H1 (cell line): ENCODE measurements around the gene PARP15. TPM values are rescaled to one million over a fixed set of nuclear protein-coding genes. Genes with fewer than 3 reads are reported as not detected.
A peak's percentile ranks its signal among the peaks of the same experiment; 100 is the strongest.

Experiments
- CTCF ChIA-PET: fragments of 300-600 bp; sonication (Branson Sonifier 250); formaldehyde crosslinking; loops from one replicate; lab custom pipeline; 2021; ENCODE audit not compliant: partially characterized antibody; lab: Charles Lee
- POLR2A ChIA-PET: fragments of 300-600 bp; sonication (Branson Sonifier 250); formaldehyde crosslinking; loops from one replicate; lab custom pipeline; 2021; ENCODE audit warnings: inconsistent platforms; ENCODE audit not compliant: partially characterized antibody; lab: Charles Lee
- DNase-seq, 2 experiments: peaks; one replicate each; pipeline versions ENCODE4 v3.0.0 to v3.0.0-alpha.2; 2010 to 2022; ENCODE audit warnings: low spot score in 2 of 2, low read depth in 1 of 2, mixed read lengths in 1 of 2
- FAIRE-seq: peaks from 2 replicates; lab custom pipeline; 2011; peaks lifted over from hg19 to GRCh38; lab: Jason Lieb, UNC
- H2AFZ ChIP-seq: 2 replicates; pipeline ENCODE4 v1.8.1; 2012; ENCODE audit warnings: low read length, inconsistent platforms
- H2AK5ac ChIP-seq: 2 replicates; pipeline ENCODE4 v1.6.1; 2013; ENCODE audit warnings: low read depth, low read length
- H2BK120ac ChIP-seq: replicated peaks from 2 replicates; pipeline ENCODE3; 2013; ENCODE audit warnings: low read depth, low read length, inconsistent platforms
- H2BK12ac ChIP-seq: 2 replicates; pipeline ENCODE4 v1.6.1; 2013; ENCODE audit warnings: low read depth, low read length
- H2BK15ac ChIP-seq: 2 replicates; pipeline ENCODE4 v1.6.1; 2013; ENCODE audit warnings: low read length
- H2BK20ac ChIP-seq: 2 replicates; pipeline ENCODE4 v1.6.1; 2013; ENCODE audit warnings: low read length
- H2BK5ac ChIP-seq: 2 replicates; pipeline ENCODE4 v1.6.1; 2013; ENCODE audit warnings: low read depth, low read length
- H3K14ac ChIP-seq: 2 replicates; pipeline ENCODE4 v1.6.1; 2013; ENCODE audit warnings: inconsistent platforms; ENCODE audit not compliant: insufficient read length
- H3K18ac ChIP-seq: 2 replicates; pipeline ENCODE4 v1.6.1; 2013; ENCODE audit warnings: low read length; ENCODE audit errors: extremely low read depth
- H3K23ac ChIP-seq: 2 replicates; pipeline ENCODE4 v1.6.1; 2013; ENCODE audit warnings: inconsistent platforms; ENCODE audit not compliant: insufficient read length
- H3K23me2 ChIP-seq: 2 replicates; pipeline ENCODE4 v1.6.1; 2013; ENCODE audit warnings: low read depth, low read length
- H3K27ac ChIP-seq: 2 replicates; pipeline ENCODE4 v1.6.1; 2011; ENCODE audit warnings: low read depth, low read length, inconsistent platforms
- H3K27me3 ChIP-seq, 4 experiments: replicated peaks in 1 of 4; 1 replicate in 1 of 4; 2 replicates in 3 of 4; pipeline versions ENCODE4 v1.6.1 to v1.8.1; 2011 to 2013; ENCODE audit warnings: low read length in 3 of 4, mild to moderate bottlenecking in 3 of 4, inconsistent platforms in 2 of 4, mixed read lengths in 2 of 4, moderate library complexity in 1 of 4; ENCODE audit not compliant: control insufficient read depth in 3 of 4, insufficient read depth in 3 of 4; ENCODE audit errors: extremely low read depth in 1 of 4
- H3K36me3 ChIP-seq, 4 experiments: 2 replicates each; pipeline versions ENCODE4 v1.6.1 to v1.8.1; 2011 to 2013; ENCODE audit warnings: mild to moderate bottlenecking in 4 of 4, low read length in 3 of 4, moderate library complexity in 2 of 4, control low read depth in 1 of 4, inconsistent platforms in 1 of 4; ENCODE audit not compliant: insufficient read depth in 4 of 4, control insufficient read depth in 2 of 4
- H3K4ac ChIP-seq: replicated peaks from 2 replicates; pipeline ENCODE3; 2013; ENCODE audit warnings: low read length, low read depth, mixed read lengths, inconsistent platforms; ENCODE audit not compliant: insufficient read length
- H3K4me1 ChIP-seq, 4 experiments: replicated peaks in 1 of 4; 1 replicate in 1 of 4; 2 replicates in 3 of 4; pipeline versions ENCODE4 v1.6.1 to v1.8.1; 2011 to 2013; ENCODE audit warnings: low read length in 3 of 4, inconsistent platforms in 2 of 4, mixed read lengths in 1 of 4; ENCODE audit not compliant: insufficient read depth in 4 of 4, control insufficient read depth in 3 of 4
- H3K4me2 ChIP-seq, 2 experiments: 2 replicates each; pipeline versions ENCODE4 v1.6.1 to v1.8.1; 2011 to 2013; ENCODE audit warnings: low read depth in 2 of 2, low read length in 2 of 2, control low read depth in 1 of 2, inconsistent platforms in 1 of 2, mild to moderate bottlenecking in 1 of 2; ENCODE audit not compliant: insufficient read depth in 1 of 2
- H3K4me3 ChIP-seq, 4 experiments: fragments of 200-600, 300-600 bp in 1 of 4; sonication (generic), shearing (Covaris generic), sonication (Bioruptor Twin) in 1 of 4; 2 replicates each; pipeline versions ENCODE4 v1.5.1 to v1.8.1; 2011 to 2016; ENCODE audit warnings: low read length in 4 of 4, low read depth in 3 of 4, control low read depth in 2 of 4, inconsistent platforms in 2 of 4, mild to moderate bottlenecking in 2 of 4, mixed read lengths in 1 of 4, moderate library complexity in 1 of 4; ENCODE audit not compliant: insufficient read depth in 2 of 4; ENCODE audit errors: extremely low read depth in 1 of 4
- H3K56ac ChIP-seq: replicated peaks from 2 replicates; pipeline ENCODE3; 2013; ENCODE audit warnings: low read depth, mild to moderate bottlenecking, mixed read lengths, low read length, inconsistent platforms; ENCODE audit not compliant: insufficient read length
- H3K79me1 ChIP-seq: 2 replicates; pipeline ENCODE4 v1.6.1; 2013; ENCODE audit warnings: low read depth, low read length, control low read depth
- H3K79me2 ChIP-seq, 2 experiments: 2 replicates each; pipeline versions ENCODE4 v1.6.1 to v1.8.1; 2012 to 2013; ENCODE audit warnings: low read length in 2 of 2, mild to moderate bottlenecking in 2 of 2, inconsistent platforms in 1 of 2; ENCODE audit not compliant: insufficient read depth in 2 of 2, control insufficient read depth in 1 of 2
- H3K9ac ChIP-seq, 4 experiments: replicated peaks in 1 of 4; 1 replicate in 1 of 4; 2 replicates in 3 of 4; pipeline versions ENCODE4 v1.6.1 to v1.8.1; 2011 to 2013; ENCODE audit warnings: low read depth in 3 of 4, low read length in 3 of 4, control low read depth in 2 of 4, mild to moderate bottlenecking in 2 of 4, moderate library complexity in 2 of 4, inconsistent platforms in 1 of 4; ENCODE audit errors: extremely low read depth in 1 of 4
- H3K9me3 ChIP-seq, 2 experiments: 2 replicates each; pipeline versions ENCODE4 v1.6.1 to v1.8.1; 2012 to 2013; ENCODE audit warnings: mild to moderate bottlenecking in 2 of 2, moderate library complexity in 2 of 2, control low read depth in 1 of 2, inconsistent platforms in 1 of 2, low read depth in 1 of 2, low read length in 1 of 2, mixed read lengths in 1 of 2; ENCODE audit not compliant: insufficient read depth in 2 of 2
- H4K20me1 ChIP-seq, 2 experiments: replicated peaks in 1 of 2; 2 replicates each; pipeline versions ENCODE3 to v1.8.1; 2011 to 2013; ENCODE audit warnings: inconsistent platforms in 2 of 2, low read length in 2 of 2, mild to moderate bottlenecking in 1 of 2; ENCODE audit not compliant: insufficient read depth in 2 of 2, control insufficient read depth in 1 of 2
- H4K5ac ChIP-seq: 2 replicates; pipeline ENCODE4 v1.6.1; 2013; ENCODE audit warnings: low read length, low read depth, mixed read lengths, inconsistent platforms; ENCODE audit not compliant: insufficient read length
- H4K8ac ChIP-seq: 2 replicates; pipeline ENCODE4 v1.8.0; 2013; ENCODE audit warnings: mild to moderate bottlenecking, moderate library complexity, low read length, inconsistent platforms; ENCODE audit not compliant: insufficient read depth; ENCODE audit errors: extremely low read depth
- H4K91ac ChIP-seq: replicated peaks from 2 replicates; pipeline ENCODE3; 2013; ENCODE audit warnings: low read length, mixed read lengths, inconsistent platforms; ENCODE audit not compliant: insufficient read length
- CEBPB ChIP-seq: IDR thresholded peaks from 2 replicates; pipeline ENCODE4 v1.6.1; 2012; ENCODE audit warnings: low read depth, low read length
- EZH2 ChIP-seq: fragments of 200-600 bp; sonication (generic); IDR thresholded peaks from 2 replicates; pipeline ENCODE4 v1.7.1; 2012; ENCODE audit warnings: low read depth, mild to moderate bottlenecking, moderate library complexity, low read length, inconsistent platforms; ENCODE audit not compliant: severe bottlenecking
- POU5F1 ChIP-seq: IDR thresholded peaks from 2 replicates; pipeline ENCODE4 v1.6.1; 2011; ENCODE audit warnings: low read depth, mild to moderate bottlenecking, low read length, moderate library complexity
- RAD21 ChIP-seq, 2 experiments: IDR thresholded peaks in 1 of 2; conservative IDR thresholded peaks in 1 of 2; 2 replicates each; pipeline ENCODE4 v1.6.1; 2011; ENCODE audit warnings: low read depth in 2 of 2, low read length in 2 of 2, improper control_type of control experiment in 1 of 2, inconsistent platforms in 1 of 2, mild to moderate bottlenecking in 1 of 2, moderate library complexity in 1 of 2
- RFX5 ChIP-seq: IDR thresholded peaks from 2 replicates; pipeline ENCODE4 v1.6.1; 2011; ENCODE audit warnings: low read depth, low read length, improper control_type of control experiment, borderline replicate concordance
- SIRT6 ChIP-seq: IDR thresholded peaks from one replicate; pipeline ENCODE4 v1.7.1; 2012; ENCODE audit warnings: low read length, inconsistent platforms
- SIX5 ChIP-seq: IDR thresholded peaks from 2 replicates; pipeline ENCODE4 v1.6.1; 2011; ENCODE audit warnings: mild to moderate bottlenecking, low read depth, low read length
- WGBS, 2 experiments: shearing (Covaris generic) in 1 of 2; methylation state at CpG; one replicate each; pipeline versions ENCODE4 v1.1.6 to v1.1.7; 2013 to 2015; ENCODE audit warnings: low lambda C conversion rate in 2 of 2, mixed read lengths in 2 of 2, inconsistent platforms in 1 of 2, low coverage in 1 of 2, missing lambda C conversion rate in 1 of 2; ENCODE audit not compliant: insufficient replicate concordance in 2 of 2, insufficient coverage in 1 of 2, insufficient read length in 1 of 2; ENCODE audit errors: extremely low coverage in 1 of 2, missing lambda C conversion rate in 1 of 2; 5-methylcytosine and 5-hydroxymethylcytosine counted together
- polyA plus RNA-seq, 7 experiments: library from polyadenylated mRNA; depleted of rRNA in 3 of 7; stranded (reverse) in 5 of 7; unstranded in 2 of 7; fragments of >200 nt in 5 of 7; fragments of 200-250 nt in 2 of 7; gene quantifications; 1 replicate in 5 of 7; 2 replicates in 1 of 7; 4 replicates in 1 of 7; pipeline versions ENCODE4 v1.2.1 to v1.2.3, GENCODE V29; 2011 to 2013; ENCODE audit warnings: missing spikeins in 2 of 7, mixed read lengths in 2 of 7
- total RNA-seq: library from RNA; stranded (reverse); fragmentation: NEBNext Ultra II Directional; extraction: Animal tissue kit (Norgen Biotek cat#: 25700); gene quantifications from 2 replicates; pipeline ENCODE4 v1.2.1, GENCODE V29; 2021

The PARP15 gene
- total and polyA plus RNA-seq, 2 of the 8 experiments (the other 6 are each of a cell fraction or from before 2014, with no cell fraction given), result 0.37 to 0.45 TPM

GRCh38 chr3:122578069-122578740 lies 755 bp downstream of the PARP15 start:
- no peak overlapping the region for H2AK5ac ChIP-seq
- H3K4me3 ChIP-seq, result peak overlapping the region; percentile 32 to 61 (median 40); a peak in 5 of 8 replicates
- H2BK5ac ChIP-seq, result no peak overlapping the region
- H3K9me3 ChIP-seq, result peaks cover 7 to 8% of the 10 kb centered on the region in 2 experiments; a peak in 3 of 4 replicates
- no peak for DNase-seq
- H2AFZ ChIP-seq, result no peak overlapping the region
- H3K4me2 ChIP-seq, result peak overlapping the region; percentile 66 to 74; a peak in 3 of 4 replicates
- no peak overlapping the region for H3K18ac ChIP-seq
- H2BK20ac ChIP-seq, result no peak overlapping the region
- no peak overlapping the region for H2BK12ac ChIP-seq
- no peak overlapping the region for H2BK15ac ChIP-seq
- no peaks in the 10 kb centered on the region; the same call in 1 of the 2 replicates for H3K23me2 ChIP-seq
- no peaks in the 10 kb centered on the region for H4K20me1 ChIP-seq
- H3K27ac ChIP-seq, result no peak overlapping the region
- POLR2A ChIA-PET, result interaction anchor here (0.7 kb wide), 1 partner anchor 41 kb away, joined by 4 read pairs; no protein-coding TSS in a partner anchor
- H4K5ac ChIP-seq, result no peak overlapping the region
- no peaks in the 10 kb centered on the region for H3K79me2 ChIP-seq
- H2BK120ac ChIP-seq, result no peak overlapping the region
- 62% methylated on average over 5 of the region's 5 CpGs; no CpG with 5 or more reads in 1 of the 2 experiments for WGBS, 2 experiments
- no peak overlapping the region for H3K4ac ChIP-seq
- FAIRE-seq, result no peak
- H3K9ac ChIP-seq, result no peak overlapping the region
- peaks cover 0 to 3% (median 1%) of the 10 kb centered on the region in 4 experiments; a peak in 3 of 7 replicates for H3K4me1 ChIP-seq
- CTCF ChIA-PET, result interaction anchor here (1.4 kb wide), 1 partner anchor 101 kb away, joined by 4 read pairs; no protein-coding TSS in a partner anchor
- peaks cover 0 to 10% (median 7%) of the 10 kb centered on the region in 4 experiments; a peak in 4 of 7 replicates for H3K27me3 ChIP-seq
- no peak overlapping the region for H4K91ac ChIP-seq
- H3K79me1 ChIP-seq, result no peaks in the 10 kb centered on the region
- peaks cover 0 to 3% (median 0%) of the 10 kb centered on the region in 4 experiments; a peak in 1 of 8 replicates for H3K36me3 ChIP-seq
- no peak overlapping the region for H4K8ac ChIP-seq
- TF ChIP-seq SIX5, result no peak
- TF ChIP-seq EZH2, result no peak
- TF ChIP-seq RAD21 (IDR thresholded peaks at IDR 0.05 in 1 of 2, conservative IDR thresholded peaks at IDR 0.05 in 1 of 2; ENCODE audit: low read depth in 2 of 2, low read length in 2 of 2), result no peak
- TF ChIP-seq RFX5, result no peak
- TF ChIP-seq SIRT6, result no peak
- no peak for TF ChIP-seq POU5F1
- TF ChIP-seq CEBPB, result no peak
- no peak overlapping the region for H3K23ac ChIP-seq
- no peak overlapping the region for H3K56ac ChIP-seq
- H3K14ac ChIP-seq, result no peak overlapping the region
